HG03575 (cell line): ENCODE data around the gene TMEM87B.

Experiments
- ATAC-seq: cut with Tn5 transposase; IDR thresholded peaks from one replicate; pipeline ENCODE4 v1.9.1; 2021; ENCODE audit not compliant: unreplicated experiment, insufficient number of reproducible peaks, low FRiP score; ENCODE audit errors: extremely low read depth

Gene TMEM87B

DNA sequence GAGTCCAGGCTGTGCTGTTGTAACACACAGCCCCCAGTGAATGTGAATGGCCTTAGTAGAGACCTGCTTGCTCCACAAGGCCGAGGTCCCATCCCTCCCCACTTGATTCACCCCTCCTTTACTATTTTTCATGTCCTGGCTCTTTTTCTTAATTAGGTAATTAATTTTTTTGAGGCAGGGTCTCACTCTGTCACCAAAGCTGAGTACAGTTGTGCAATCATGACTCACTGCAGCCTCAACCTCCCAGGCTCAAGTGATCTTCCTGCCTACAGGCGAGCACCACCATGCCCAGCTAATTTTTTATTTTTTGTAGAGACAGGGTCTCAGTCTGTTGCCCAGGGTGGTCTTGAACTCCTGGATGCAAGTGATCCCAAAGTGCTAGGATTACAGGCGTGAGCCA, 102.4 kb downstream of the TMEM87B start:
- ATAC-seq: no peak

DNA sequence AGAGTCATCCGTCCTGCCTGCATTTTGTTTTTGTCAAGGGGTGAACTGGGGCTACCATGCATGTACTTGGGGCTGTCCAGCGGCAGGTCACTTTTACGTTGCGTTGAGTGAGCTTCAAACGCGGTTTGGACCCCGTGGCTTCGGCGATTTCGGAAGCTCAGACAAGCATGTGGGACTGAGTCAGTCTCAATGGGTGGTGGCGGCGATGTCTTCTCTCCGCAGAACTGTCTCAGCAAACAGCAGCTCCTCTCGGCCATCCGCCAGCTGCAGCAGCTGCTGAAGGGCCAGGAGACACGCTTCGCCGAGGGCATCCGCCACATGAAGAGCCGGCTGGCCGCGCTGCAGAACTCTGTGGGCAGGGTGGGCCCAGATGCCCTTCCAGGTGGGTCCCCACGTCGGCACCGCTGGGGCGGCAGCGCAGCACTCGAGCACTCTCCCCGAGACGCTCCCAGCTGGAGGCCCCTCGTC, 104.4 kb downstream of the TMEM87B start:
- no peak for ATAC-seq

DNA sequence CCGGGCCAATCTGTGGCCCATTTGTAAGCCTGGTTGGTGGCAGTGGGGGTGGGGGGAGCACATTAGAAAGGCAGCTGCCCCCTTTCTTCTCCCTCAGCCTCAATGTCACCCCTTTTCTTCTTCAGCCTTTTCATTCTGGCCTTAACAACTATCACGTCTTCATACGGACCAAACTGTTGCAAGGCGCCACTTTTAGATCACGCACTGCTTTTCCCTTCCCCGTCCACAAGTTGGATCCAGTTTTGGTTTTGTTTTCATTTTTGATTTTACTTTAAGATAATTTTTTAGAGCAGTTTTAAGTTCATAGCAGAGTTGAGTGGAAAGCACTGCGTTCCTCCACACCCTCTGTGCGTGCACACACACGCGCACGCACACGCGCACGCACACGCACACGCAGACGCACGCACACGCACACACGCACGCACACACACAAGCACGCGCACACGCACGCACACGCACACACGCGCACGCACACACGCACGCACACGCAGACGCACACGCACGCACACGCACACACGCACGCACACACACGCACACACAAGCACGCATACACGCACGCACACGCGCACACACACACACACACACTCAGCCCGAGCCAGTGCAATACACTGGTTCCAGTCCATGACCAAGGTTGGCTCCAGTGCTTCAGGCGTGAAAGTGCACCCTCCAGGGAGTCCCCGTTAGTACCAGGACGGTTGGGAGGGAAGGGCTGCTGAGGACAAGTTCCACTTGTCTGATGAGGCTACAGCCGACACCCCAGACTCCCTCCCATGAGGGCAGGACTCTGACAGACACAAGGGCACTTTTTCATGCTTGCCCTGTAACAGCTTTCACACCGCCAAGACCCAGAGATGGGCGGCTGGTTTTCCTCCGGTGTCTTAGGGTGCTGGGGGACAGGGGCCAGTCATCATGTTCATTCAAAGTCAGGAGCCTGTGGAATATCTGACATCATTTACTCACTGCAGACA, 105.5 kb downstream of the TMEM87B start:
- no peak for ATAC-seq

DNA sequence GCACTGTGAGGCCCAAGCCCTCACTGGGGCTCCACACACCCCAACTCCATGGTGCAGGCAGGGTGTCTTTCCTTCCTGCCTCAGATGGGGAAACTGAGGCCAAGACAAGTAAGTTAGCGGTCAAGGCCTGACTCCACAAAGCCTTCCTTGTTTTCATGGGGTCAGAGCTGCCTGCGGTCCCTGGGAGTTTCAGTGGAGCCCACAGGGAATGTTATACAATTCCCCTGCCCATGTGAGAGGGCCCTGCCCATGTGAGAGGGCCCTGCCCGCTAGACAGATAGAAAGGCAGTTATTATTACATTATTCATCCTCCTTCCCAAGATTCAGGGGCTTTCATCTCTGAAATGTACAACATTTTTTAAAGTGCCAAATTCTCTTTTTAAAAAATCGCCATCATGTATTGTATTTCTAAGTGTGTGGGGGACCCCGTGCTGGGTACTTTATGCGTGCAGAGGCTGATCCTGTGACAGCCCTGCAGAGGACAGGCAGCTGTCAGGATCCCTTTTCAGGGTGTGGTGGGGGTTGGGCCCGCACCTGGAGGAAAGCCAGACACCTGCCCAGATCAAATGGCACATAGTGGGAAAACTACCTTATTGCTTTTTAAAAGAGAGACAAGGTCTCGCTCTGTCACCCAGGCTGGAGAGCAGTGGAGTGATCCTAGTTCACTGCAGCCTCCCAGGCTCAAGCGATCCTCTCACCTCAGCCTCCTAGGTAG, 106.5 kb downstream of the TMEM87B start:
- no peak for ATAC-seq

DNA sequence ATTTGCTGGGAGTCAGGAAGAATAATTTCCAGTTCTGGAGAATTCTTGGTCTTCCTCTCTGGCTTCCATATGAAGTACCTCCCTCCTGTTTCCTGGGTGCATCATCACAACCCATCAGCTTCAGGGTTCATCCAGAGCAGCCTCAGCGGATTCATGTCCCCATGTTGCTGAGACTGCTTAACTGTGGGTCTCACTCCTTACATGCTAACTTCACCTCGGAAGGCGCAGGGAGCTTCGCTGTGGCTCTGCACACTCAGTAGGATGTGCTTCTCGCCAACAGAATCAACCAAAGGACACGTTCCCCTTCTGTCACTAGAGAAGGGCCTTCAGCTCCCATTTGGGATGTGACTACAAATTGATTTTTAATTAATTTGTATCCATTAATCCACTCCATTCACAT, 107.3 kb downstream of the TMEM87B start:
- ATAC-seq: no peak

DNA sequence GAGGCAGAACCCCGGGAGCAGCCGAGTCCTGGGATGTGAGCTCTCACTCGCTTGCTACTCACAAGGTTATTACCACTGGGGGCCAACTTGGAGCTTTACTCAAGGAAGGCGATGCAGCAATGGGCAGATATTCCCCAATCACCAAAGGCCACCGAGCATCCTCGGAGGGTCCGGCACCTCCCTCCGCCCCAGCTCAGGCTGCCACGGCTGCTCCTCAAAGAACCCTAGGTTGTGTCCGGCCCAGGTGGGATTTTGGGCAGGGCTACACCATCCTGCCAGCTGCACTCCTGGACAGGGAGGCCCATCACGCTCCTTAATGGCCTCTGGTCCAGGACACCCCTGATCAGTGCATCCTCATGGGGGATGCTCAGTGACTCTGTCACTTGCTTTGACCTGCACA, 107.9 kb downstream of the TMEM87B start:
- no peak for ATAC-seq

DNA sequence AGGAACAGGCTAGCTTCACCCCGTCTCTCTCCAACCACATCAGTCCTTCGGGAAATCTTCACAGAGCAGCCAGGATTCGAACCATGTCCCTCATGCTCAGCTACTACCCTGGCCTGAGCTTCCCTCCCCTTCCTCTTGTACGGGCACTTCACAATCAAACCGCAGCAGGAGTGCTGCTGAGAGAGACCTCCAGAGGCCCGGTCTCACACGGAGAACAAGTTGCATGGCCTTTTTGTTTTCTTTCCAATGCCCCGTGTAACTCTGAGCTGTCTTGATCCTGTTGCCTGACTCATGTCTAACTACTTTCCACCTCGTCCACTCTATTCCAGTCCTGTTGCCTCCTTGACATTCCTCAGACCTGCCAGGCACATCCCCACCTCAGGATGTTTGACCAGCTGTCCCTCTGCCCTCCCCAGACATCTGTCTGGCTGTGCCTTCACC, 108.5 kb downstream of the TMEM87B start:
- ATAC-seq: no peak

DNA sequence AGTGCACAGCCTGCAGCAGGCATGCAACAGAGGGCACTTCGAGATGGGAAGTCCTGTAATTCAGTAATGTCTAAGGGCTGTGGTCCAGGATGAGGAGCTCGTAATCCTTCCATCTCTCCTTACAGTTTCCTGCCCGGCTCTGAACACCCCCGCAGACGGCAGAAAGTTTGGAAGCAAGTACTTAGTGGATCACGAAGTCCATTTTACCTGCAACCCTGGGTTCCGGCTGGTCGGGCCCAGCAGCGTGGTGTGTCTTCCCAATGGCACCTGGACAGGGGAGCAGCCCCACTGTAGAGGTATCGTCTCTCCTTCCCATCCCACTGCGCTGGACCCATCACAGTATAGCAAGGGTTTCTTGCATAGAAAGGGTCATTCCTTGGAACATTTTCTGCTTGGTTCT, 109.8 kb downstream of the TMEM87B start:
- ATAC-seq: no peak

DNA sequence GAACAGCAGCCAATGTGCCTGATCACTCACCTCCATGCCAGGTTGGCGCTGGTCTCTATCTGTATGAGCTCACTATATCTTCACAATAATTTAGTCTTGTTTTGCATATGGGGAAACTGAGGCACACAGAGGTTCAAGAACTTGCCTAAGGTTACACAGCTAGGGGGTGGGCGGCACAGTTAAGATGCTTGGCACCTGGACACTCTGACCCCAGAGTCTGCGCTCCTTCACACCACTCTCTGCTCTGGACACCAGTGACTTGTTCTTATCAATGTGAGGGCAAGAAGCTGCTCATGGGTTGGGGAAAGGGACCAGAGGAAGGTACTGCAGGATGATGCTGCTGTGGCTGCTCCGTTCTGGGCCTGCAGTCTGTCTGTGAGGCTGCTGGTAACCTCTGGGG, 110.2 kb downstream of the TMEM87B start:
- no peak for ATAC-seq

DNA sequence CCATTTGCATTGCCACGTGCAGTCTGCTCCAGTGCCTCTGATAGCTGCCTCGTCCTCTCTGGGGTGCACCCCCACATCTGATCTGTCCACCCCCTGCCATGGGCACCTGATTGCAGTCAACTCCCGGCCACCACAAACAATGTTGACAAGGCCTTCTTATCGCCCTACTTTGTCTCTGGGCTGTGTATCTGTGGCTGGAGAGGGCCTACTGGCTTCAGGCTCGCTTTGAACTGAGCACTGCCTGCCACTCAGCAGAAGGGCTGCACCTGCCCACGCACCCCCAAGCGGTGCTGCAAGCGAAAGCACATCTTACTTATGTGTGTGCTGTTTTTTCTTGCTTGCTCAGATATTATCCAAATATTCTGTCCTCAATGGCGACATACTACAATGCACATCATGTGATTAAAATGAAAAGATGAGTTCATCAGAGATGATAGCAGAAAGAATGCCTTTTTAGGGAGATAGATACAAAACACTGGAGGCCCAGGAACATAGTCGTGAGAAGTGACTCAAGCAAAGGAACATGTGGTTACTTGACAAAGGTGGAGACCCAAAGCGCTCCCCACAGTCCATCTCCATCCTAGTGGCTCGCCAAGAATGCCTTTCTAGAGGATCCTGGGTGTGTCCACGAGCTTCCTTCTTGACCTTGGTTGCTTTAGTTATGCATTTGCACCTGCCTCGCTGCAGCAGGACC, 111.9 kb downstream of the TMEM87B start:
- ATAC-seq: no peak

DNA sequence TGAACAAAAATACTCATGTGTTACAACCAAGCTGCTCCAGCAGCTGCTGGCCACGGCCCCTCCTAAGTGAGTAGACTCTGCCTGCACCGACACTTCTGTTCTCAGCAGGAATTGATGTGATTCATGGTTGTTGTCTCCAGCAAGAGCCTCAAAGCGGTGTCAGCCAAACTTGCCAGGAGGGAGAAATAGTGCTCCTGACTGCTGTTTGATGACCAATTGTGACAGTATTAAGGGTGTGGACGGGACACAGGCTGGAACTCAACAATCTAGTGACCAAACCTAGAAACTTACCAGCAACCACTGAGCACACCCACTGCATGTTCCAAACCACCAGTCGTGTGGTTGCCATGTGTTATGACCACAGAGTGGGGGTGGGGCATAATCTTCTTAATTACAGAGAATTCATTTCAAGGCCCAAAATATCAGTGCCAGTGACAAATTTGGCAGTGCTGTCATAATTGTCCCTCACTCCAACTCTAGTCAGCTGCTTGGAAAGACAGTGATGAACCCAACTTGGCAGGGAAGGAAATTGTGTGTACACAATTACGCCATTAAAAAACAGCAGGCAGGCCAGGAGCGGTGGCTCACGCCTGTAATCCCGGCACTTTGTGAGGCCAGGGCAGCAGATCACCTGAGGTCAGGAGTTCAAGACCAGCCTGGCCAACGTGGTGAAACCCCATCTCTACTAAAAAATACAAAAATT, 113.5 kb downstream of the TMEM87B start:
- ATAC-seq: no peak
